GM18870 (cell line): Measurements from ENCODE around the gene ZNF521.

Source experiments
- ATAC-seq: cut with Tn5 transposase; IDR thresholded peaks from one replicate; pipeline ENCODE4 v1.9.1; 2021; ENCODE audit warnings: moderate library complexity; ENCODE audit not compliant: unreplicated experiment

ZNF521 gene

DNA sequence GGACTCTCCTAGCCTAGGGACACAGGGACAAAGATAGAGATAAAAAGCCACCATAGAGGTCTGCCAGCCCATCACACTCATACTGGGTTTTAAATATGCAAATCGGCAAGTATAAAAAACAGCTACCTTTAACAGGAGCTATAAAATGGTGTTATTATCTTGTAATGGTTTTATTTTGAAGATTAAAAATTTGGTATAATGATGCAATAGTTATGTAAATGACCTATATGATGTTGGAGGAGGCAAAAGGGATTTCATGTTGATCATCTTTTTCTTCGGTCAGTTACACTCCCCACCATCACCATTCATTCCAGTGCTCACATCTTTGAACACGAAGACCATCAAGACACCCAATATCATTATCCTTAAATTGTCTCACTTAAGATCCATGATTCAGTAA lies 11.2 kb downstream of the ZNF521 start:
- ATAC-seq: no peak

DNA sequence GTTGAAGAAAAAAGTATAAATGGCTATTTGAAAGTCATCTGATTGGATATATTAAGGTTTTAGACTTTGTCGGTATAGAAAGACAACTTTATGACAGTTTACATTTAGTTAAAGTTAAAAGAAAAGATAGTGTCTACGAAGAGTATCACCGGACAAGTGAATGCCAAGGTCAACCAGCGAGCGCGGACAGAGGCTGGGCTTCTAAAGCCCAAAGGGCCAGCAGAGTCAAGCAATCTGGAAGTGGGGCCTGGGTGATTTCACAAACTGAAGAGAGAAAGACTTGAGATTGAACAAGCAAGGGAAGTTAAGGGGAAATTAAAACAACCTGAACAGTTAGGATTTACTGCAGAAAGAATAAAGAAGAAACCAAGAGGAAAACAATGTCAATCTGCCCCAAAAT lies 16.3 kb downstream of the ZNF521 start:
- no peak for ATAC-seq

- ATAC-seq: no peak
These were observed 16.9 kb downstream of the ZNF521 start for GRCh38 chr18:25335062-25335461.

- no peak for ATAC-seq
These were observed 17.4 kb downstream of the ZNF521 start for GRCh38 chr18:25334588-25334987.

GRCh38 chr18:25332002-25332401 lies 20.0 kb downstream of the ZNF521 start:
- no peak for ATAC-seq

- no peak for ATAC-seq
These were observed 22.2 kb downstream of the ZNF521 start for GRCh38 chr18:25329783-25330182.

DNA sequence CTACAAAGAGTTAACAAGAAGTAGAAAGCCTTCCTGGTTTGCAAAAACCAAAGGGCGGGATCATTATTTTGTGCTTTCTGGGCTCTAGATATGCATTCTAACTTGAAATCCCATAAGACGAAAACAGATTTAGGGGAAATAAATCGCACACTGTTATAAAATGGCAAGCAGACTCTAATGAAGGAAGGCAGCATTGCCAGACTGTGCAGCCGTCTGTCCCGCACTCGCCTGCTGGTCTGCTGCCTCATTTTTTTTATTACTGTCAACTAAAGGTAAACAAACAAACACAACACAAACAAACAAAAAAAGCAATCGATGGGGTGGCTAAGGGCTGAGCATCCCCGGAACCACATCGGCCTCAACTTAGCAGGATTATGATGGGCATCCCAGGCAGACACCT lies 24.4 kb downstream of the ZNF521 start:
- ATAC-seq: no peak

DNA sequence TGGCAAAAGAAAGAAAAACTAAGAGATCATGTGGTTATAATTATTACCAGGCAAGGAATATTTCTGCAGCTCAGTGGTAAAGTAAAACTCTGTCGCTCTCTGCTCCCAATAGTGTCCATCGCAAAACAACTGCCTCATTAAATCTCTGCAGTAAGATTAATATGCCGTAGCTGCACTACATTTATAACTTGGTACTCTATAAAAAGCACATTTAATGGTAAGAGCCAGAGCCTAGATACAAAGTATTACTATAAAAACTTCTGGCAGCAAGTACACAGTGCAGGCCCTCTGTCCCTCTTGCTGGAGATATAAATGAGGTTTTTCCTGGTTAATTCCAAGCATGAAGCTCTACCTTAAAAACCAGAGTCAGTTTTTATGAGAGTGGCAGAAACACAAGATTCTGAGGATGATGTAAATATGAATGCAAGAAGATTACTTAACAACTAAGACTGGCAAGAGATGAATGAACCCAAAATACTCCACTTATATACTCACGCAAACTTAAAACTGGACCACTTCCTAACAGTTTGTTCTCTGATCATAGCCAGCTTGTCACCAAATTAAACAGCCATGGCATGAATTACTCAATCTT lies 25.5 kb downstream of the ZNF521 start:
- ATAC-seq: no peak

DNA sequence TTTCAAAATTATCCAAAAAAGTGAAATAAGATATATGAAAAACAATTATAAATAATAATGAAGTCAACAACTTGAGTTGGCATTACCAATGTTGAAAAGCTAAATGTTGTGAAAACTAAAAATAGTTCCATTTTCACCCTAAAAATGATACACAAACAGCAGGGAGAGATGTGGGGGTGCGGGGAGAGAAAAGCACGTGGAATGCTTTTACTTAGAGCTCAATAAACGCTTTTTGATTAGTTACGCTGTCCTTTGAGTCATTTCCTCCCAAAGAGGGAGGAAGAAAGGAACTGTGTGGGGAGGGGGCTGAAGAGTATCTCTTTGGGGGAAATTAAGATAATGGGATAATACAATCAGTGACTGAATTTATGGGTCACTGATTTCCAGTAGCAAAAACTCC lies 29.2 kb downstream of the ZNF521 start:
- ATAC-seq: no peak

DNA sequence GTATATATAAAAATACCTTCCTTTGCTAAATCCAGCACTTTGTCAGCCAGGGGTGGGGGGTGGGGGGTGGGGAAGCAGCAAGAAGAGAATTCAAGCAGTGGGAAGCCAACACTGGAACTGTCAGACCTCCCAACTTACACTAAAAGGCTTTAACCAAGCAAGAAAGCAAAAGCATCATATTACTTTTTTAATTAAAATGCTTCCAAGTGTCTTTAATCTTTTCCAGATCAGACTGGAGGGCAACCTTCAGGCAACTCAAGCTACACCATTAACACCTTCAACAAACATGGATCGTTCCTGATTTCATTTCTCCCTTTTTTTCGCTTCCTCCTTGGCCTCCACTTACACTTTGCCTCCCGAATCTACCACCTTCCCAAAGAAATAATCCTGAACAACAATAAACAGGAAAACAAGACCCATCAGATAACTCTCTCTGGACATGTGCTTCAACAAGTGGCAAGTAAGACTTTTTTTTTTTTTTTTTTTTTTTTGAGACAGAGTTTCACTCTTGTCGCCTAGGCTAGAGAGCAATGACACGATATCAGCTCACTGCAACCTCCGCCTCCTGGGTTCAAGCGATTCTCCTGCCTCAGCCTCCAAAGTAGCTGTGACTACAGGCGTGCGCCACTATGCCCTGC lies 35.5 kb downstream of the ZNF521 start:
- no peak for ATAC-seq

DNA sequence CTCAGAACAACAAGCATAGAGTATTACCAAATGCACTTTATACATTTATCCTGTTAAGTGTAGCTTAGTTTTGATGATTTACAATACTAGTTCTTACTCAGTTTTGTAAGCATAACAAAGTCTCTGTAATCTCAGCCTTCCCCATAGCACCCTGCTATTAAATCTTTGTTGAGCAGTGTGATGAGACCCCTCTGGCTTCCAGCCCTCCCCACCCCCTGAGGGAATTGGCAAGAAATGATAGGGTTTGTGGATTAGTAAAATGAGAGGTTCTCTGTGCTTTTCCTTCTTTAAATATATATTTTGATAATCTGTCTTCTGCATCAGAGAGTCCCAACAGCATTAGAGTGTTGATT lies 37.2 kb downstream of the ZNF521 start:
- ATAC-seq: no peak

- ATAC-seq: no peak
These were observed 37.7 kb downstream of the ZNF521 start for GRCh38 chr18:25314151-25314837.

DNA sequence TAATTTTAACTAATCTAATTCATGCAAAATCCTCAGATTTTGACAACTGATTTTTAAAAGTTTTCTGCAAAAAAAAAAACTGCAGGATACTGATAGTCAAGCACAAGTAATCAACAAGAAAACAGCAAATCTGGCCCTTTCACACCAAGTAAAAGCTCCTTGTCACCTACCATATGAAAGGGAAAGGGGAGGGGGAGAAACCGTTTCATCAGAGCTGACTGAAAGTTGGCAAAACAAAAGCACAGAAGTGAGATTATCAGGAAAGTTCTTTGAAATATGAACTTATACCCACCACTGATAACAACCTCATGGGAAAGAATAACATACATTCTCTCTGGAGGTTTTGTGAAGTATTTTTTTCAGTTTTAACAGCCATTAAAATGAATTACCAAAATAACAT lies 38.7 kb downstream of the ZNF521 start:
- ATAC-seq: no peak

DNA sequence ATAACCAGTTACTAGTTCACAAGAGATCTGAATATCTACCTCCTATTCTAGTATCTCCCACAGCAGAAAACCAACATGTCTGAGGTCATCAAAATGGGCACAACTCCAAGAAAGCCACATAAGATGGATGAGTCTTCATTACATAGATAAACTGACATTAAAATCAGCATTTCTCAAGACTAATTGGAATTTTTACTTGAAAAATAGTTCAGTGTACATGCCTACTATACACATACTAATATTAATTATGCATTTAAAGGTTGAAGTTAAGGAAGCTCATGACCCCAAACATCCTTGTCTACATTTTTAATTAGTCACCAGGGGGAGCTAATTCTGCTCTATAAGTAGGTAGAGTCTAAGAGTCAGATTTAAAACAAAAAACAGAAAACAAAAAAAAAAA lies 41.9 kb downstream of the ZNF521 start:
- no peak for ATAC-seq

DNA sequence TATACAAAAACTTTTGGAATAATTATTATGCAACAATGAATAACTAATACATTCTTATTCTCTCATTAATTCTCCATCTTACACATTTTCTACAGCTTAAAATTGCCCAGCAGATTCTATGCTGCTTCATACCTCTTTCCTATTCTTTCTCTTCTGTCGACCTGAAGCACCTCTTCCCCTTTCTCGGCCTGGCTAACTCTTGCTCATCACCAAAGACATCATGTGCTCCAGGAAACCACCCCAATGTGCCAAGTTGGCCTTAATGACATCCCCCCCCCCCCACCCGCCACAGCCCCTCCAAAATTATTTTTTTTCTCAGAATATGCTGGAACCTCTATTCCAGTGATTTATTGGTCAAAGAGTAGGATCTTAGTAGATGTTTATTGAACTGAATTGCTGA lies 43.6 kb downstream of the ZNF521 start:
- no peak for ATAC-seq

DNA sequence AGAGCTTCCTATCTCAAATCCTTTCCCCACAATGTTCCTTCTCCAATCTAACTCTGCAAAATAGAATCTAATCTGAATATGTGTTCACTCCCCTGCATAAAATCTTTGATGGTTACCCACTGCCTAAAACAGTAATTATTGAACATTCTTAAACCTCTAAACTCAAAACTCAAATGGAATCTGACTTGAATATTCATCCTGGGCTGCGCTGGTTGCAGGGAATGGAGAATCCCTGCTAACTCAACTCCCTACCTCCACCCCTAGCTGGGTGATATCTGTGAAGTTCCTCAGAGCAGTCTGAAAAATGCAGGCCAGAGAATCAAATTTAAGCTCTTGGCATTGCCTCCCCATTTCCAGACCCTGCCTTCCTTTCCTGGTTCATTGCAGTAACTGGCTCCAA lies 44.8 kb downstream of the ZNF521 start:
- ATAC-seq: no peak

- no peak for ATAC-seq
These were observed 45.3 kb downstream of the ZNF521 start for GRCh38 chr18:25306671-25307070.

- no peak for ATAC-seq
These were observed 46.4 kb downstream of the ZNF521 start for GRCh38 chr18:25305584-25305983.

- ATAC-seq: no peak
These were observed 51.5 kb downstream of the ZNF521 start for GRCh38 chr18:25300492-25300891.

DNA sequence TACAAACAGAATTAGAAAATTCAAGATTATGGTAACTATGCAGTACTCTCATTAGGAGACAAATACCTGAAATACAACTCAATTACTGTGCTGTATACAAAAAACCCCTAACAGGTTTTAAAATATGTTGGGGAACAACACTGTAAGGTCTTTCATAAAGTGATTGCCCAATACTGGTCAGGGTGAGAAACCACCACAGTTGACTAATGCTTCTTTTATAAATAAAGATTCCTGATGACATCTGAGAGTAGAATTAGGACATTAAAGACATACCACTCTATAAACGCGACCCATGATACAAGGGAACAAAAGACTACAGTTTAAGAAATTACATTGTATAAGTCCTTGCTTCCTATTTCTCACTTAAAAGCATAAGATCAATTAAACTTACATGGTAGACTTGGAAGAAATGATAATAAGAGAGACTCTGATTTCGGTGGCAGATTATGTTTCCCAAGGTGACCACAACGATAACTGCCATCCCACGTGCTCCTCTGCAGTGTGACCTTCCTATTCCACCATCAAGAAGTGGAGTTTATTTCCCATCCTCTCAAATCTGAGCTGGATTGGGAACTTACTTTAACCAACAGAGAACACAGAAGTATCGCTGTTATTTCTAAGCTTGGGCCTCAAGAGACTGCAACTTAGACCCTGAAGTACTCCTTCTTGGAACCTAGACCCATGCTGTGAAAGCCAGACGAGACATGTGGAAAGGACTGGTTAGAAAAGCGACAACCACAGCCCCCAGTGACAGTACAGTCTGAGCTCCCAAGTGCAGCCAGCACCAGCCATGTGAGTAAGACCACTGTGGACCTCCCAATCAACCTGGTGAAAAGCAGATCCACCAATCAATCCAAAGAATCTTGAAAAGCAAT lies 52.3 kb downstream of the ZNF521 start:
- ATAC-seq: no peak

DNA sequence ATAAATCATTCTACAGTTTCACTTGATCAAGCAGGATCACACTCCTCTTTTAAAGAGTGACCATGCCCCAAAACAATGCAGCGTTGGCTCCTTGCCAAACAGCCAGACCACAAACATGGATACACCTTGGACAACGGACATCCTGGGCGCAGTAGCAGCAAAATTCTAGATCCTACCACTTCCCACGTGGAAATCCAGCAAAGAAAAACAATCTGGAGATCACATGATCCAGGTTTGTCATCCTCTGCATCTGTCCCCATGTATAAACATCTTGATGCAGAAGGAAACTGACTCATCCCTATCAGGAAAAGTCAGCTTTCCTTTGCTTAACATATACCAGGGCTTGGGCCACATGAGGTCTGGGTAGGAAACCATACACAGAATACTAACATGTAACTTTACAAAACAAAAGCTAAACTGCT lies 53.1 kb downstream of the ZNF521 start:
- no peak for ATAC-seq
